ENCODE data around the gene DDX59.

- TF ChIP-seq EZH2phosphoT487 (IDR thresholded peaks at IDR 0.05; ENCODE audit: borderline replicate concordance) (no peak), CTCF (IDR thresholded peaks at IDR 0.05 in 2 of 3, conservative IDR thresholded peaks at IDR 0.05 in 1 of 3; ENCODE audit: borderline replicate concordance in 1 of 3, insufficient read depth in 1 of 3, low read depth in 2 of 3, low read length in 2 of 3) (no peak), EZH2 (IDR thresholded peaks at IDR 0.05) (no peak), REST (IDR thresholded peaks at IDR 0.05; ENCODE audit: low read depth) (no peak), POLR2A (IDR thresholded peaks at IDR 0.05; ENCODE audit: borderline replicate concordance, extremely low read depth, insufficient read depth, insufficient read length) (no peak), YY1 (IDR thresholded peaks at IDR 0.05; ENCODE audit: extremely low read depth, insufficient replicate concordance, low read depth, low read length) (no peak)
These were observed 35.3 kb upstream of the DDX59 start for GRCh38 chr1:200704986-200705500.
